Measurements from ENCODE around the gene F8. TPM values are rescaled to one million over a fixed set of nuclear protein-coding genes. Genes with fewer than 3 reads are reported as not detected.

Gene F8
- total and polyA plus RNA-seq, 10 of the 15 experiments (the other 5 are each of a cell fraction or from before 2014, with no cell fraction given) = 3.0 to 8.1 (median 5.1) TPM

DNA sequence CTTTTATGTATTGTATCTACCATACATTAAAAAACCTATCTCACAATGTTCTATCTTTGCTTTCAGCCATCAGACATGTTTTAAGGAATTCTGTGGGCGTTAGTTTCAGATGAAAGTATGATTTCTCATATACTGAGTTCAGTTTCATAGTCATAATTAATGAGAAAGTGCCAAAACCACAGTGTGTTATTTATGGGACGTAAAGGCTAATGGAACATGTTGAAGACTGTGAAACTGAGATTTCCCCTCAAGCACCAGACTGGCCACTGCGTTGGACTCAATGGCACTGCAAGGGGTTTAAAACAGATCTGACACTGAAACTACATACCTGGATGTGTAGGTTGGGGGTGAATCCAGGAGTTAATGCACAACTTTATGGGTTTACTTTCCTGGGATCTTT is 32.0 kb downstream of the F8 start (continued):
- TF ChIP-seq, protein P1, sequence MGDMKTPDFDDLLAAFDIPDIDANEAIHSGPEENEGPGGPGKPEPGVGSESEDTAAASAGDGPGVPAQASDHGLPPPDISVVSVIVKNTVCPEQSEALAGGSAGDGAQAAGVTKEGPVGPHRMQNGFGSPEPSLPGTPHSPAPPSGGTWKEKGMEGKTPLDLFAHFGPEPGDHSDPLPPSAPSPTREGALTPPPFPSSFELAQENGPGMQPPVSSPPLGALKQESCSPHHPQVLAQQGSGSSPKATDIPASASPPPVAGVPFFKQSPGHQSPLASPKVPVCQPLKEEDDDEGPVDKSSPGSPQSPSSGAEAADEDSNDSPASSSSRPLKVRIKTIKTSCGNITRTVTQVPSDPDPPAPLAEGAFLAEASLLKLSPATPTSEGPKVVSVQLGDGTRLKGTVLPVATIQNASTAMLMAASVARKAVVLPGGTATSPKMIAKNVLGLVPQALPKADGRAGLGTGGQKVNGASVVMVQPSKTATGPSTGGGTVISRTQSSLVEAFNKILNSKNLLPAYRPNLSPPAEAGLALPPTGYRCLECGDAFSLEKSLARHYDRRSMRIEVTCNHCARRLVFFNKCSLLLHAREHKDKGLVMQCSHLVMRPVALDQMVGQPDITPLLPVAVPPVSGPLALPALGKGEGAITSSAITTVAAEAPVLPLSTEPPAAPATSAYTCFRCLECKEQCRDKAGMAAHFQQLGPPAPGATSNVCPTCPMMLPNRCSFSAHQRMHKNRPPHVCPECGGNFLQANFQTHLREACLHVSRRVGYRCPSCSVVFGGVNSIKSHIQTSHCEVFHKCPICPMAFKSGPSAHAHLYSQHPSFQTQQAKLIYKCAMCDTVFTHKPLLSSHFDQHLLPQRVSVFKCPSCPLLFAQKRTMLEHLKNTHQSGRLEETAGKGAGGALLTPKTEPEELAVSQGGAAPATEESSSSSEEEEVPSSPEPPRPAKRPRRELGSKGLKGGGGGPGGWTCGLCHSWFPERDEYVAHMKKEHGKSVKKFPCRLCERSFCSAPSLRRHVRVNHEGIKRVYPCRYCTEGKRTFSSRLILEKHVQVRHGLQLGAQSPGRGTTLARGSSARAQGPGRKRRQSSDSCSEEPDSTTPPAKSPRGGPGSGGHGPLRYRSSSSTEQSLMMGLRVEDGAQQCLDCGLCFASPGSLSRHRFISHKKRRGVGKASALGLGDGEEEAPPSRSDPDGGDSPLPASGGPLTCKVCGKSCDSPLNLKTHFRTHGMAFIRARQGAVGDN (IDR thresholded peaks at IDR 0.05) = no peak
- TF ChIP-seq FOS (IDR thresholded peaks at IDR 0.05; ENCODE audit: borderline replicate concordance, extremely low read depth, insufficient read length) = no peak
- TF ChIP-seq, protein P2, sequence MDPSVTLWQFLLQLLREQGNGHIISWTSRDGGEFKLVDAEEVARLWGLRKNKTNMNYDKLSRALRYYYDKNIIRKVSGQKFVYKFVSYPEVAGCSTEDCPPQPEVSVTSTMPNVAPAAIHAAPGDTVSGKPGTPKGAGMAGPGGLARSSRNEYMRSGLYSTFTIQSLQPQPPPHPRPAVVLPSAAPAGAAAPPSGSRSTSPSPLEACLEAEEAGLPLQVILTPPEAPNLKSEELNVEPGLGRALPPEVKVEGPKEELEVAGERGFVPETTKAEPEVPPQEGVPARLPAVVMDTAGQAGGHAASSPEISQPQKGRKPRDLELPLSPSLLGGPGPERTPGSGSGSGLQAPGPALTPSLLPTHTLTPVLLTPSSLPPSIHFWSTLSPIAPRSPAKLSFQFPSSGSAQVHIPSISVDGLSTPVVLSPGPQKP (IDR thresholded peaks at IDR 0.05; ENCODE audit: low read depth, low read length) = no peak
- no peak for TF ChIP-seq ZNF274 (IDR thresholded peaks at IDR 0.05; ENCODE audit: insufficient read depth, insufficient read length)
- no peak for TF ChIP-seq KLF5 (IDR thresholded peaks at IDR 0.05; ENCODE audit: partially characterized antibody)
- 0 out of 2 replicates have a peak, but pooled peaks have one; percentile 17 for TF ChIP-seq CREM (IDR thresholded peaks at IDR 0.05; ENCODE audit: low read depth)
- no peak for TF ChIP-seq RAD21 (IDR thresholded peaks at IDR 0.05; ENCODE audit: insufficient read depth, low read depth, low read length)
- no peak for TF ChIP-seq POLR2AphosphoS2 (IDR thresholded peaks at IDR 0.05; ENCODE audit: low read depth, low read length)
- no peak for TF ChIP-seq NR2F1 (conservative IDR thresholded peaks at IDR 0.05)
- peak; percentile 46; the same call in 1 of the 2 replicates for TF ChIP-seq IKZF1 (conservative IDR thresholded peaks at IDR 0.05)
- TF ChIP-seq EP300 (IDR thresholded peaks at IDR 0.05; ENCODE audit: borderline replicate concordance in 1 of 2, control insufficient read depth in 1 of 2, low read depth in 2 of 2, low read length in 2 of 2) = no peak; a peak in 1 of 4 replicates
- TF ChIP-seq BHLHE40 (IDR thresholded peaks at IDR 0.05; ENCODE audit: borderline replicate concordance in 1 of 2, low read depth in 2 of 2, low read length in 1 of 2) = peak in 1 of 2 experiments; percentile 36; a peak in 1 of 4 replicates
- TF ChIP-seq FOXM1 (IDR thresholded peaks at IDR 0.05; ENCODE audit: low read depth, low read length) = no peak; the same call in 1 of the 2 replicates
- TF ChIP-seq ZNF207 (IDR thresholded peaks at IDR 0.05; ENCODE audit: borderline replicate concordance) = no peak
- no peak for TF ChIP-seq ESRRA (IDR thresholded peaks at IDR 0.05; ENCODE audit: low read length)
- TF ChIP-seq ZNF24 (IDR thresholded peaks at IDR 0.05) = peak; percentile 93
- no peak for TF ChIP-seq YY1 (IDR thresholded peaks at IDR 0.05; ENCODE audit: low read depth, low read length)
- TF ChIP-seq RB1 (IDR thresholded peaks at IDR 0.05; ENCODE audit: borderline replicate concordance) = no peak
- no peak for TF ChIP-seq STAT3 (IDR thresholded peaks at IDR 0.05; ENCODE audit: low read depth, low read length)
- TF ChIP-seq USF2 (IDR thresholded peaks at IDR 0.05; ENCODE audit: borderline replicate concordance, low read depth, low read length) = no peak
- no peak for TF ChIP-seq ZNF217 (IDR thresholded peaks at IDR 0.05)
- TF ChIP-seq ZNF384 (IDR thresholded peaks at IDR 0.05; ENCODE audit: borderline replicate concordance, low read depth, low read length) = no peak
- TF ChIP-seq, protein P3, sequence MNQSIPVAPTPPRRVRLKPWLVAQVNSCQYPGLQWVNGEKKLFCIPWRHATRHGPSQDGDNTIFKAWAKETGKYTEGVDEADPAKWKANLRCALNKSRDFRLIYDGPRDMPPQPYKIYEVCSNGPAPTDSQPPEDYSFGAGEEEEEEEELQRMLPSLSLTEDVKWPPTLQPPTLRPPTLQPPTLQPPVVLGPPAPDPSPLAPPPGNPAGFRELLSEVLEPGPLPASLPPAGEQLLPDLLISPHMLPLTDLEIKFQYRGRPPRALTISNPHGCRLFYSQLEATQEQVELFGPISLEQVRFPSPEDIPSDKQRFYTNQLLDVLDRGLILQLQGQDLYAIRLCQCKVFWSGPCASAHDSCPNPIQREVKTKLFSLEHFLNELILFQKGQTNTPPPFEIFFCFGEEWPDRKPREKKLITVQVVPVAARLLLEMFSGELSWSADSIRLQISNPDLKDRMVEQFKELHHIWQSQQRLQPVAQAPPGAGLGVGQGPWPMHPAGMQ (IDR thresholded peaks at IDR 0.05; ENCODE audit: borderline replicate concordance) = no peak
- TF ChIP-seq MEF2A (IDR thresholded peaks at IDR 0.05; ENCODE audit: insufficient read depth, low read depth, low read length) = peak; percentile 75
